Stimulated activated CD4-positive, alpha-beta T cell treated with anti-CD3 and anti-CD28 coated beads, Interleukin-1b, Interleukin-23, amount 100 ng/mL, for 48 hours (primary cell): Measurements from ENCODE around the gene RPL4.
"Not testable (repeated sequence)": the region's sequence is repeated elsewhere in the genome, so short reads cannot be mapped to it uniquely, and the experiment has no call there.

Experiments
- DNase-seq: peaks from one replicate; pipeline ENCODE4 v3.0.0-alpha.2; 2020

Gene RPL4

GRCh38 chr15:66489179-66489791 lies 15.4 kb downstream of the RPL4 start:
- DNase-seq, result no peak

GRCh38 chr15:66488525-66488924 lies 16.1 kb downstream of the RPL4 start:
- DNase-seq, result no peak

- DNase-seq, result no peak
Observed at GRCh38 chr15:66486887-66487286, 17.8 kb downstream of the RPL4 start.

GRCh38 chr15:66484539-66485112 lies 20.0 kb downstream of the RPL4 start:
- no peak for DNase-seq

- DNase-seq, result no peak
Observed at GRCh38 chr15:66483131-66483566, 21.5 kb downstream of the RPL4 start.

GRCh38 chr15:66482539-66482938 lies 22.1 kb downstream of the RPL4 start:
- no peak for DNase-seq

- DNase-seq, result no peak
Observed at GRCh38 chr15:66481107-66481856, 23.4 kb downstream of the RPL4 start.

GRCh38 chr15:66480267-66480666 lies 24.4 kb downstream of the RPL4 start:
- DNase-seq, result no peak

- DNase-seq, result no peak
Observed at GRCh38 chr15:66477011-66477410, 27.6 kb downstream of the RPL4 start.

- no peak for DNase-seq
Observed at GRCh38 chr15:66476535-66476934, 28.1 kb downstream of the RPL4 start.

GRCh38 chr15:66474963-66475362 lies 29.7 kb downstream of the RPL4 start:
- no peak for DNase-seq

GRCh38 chr15:66474135-66474534 lies 30.5 kb downstream of the RPL4 start:
- DNase-seq, result no peak

- peak; percentile 26 for DNase-seq
Observed at GRCh38 chr15:66472176-66472999, 32.3 kb downstream of the RPL4 start.

GRCh38 chr15:66470825-66471224 lies 33.8 kb downstream of the RPL4 start:
- not testable (repeated sequence) for DNase-seq

GRCh38 chr15:66467162-66468040 lies 37.3 kb downstream of the RPL4 start:
- DNase-seq, result not testable (repeated sequence)

- DNase-seq, result not testable (repeated sequence)
Observed at GRCh38 chr15:66465294-66465693, 39.4 kb downstream of the RPL4 start.

- no peak for DNase-seq
Observed at GRCh38 chr15:66462627-66463026, 42.0 kb downstream of the RPL4 start.

GRCh38 chr15:66461917-66462316 lies 42.7 kb downstream of the RPL4 start:
- no peak for DNase-seq

GRCh38 chr15:66461294-66461693 lies 43.4 kb downstream of the RPL4 start:
- not testable (repeated sequence) for DNase-seq

GRCh38 chr15:66459818-66460615 lies 44.6 kb downstream of the RPL4 start:
- DNase-seq, result no peak

GRCh38 chr15:66456211-66456610 lies 48.4 kb downstream of the RPL4 start:
- DNase-seq, result peak; percentile 14
